Sigmoid colon (tissue), 4 donors: ENCODE data around the gene KLK10.

Source experiments
- CTCF ChIP-seq, 4 experiments: fragments of 450-650 bp in 3 of 4; fragments of 200-600 bp in 1 of 4; IDR thresholded peaks; one replicate each; pipeline ENCODE4 v1.5.1; 2016 to 2019; ENCODE audit warnings: antibody characterized with exemption in 4 of 4, mild to moderate bottlenecking in 3 of 4, moderate library complexity in 2 of 4
- EP300 ChIP-seq, 4 donors: sonication (generic); formaldehyde crosslinking; IDR thresholded peaks; one replicate each; pipeline ENCODE4 v1.6.1; 2017; ENCODE audit warnings: antibody characterized with exemption in 4 of 4
- POLR2AphosphoS5 ChIP-seq, 4 donors: sonication (generic); formaldehyde crosslinking; IDR thresholded peaks; one replicate each; pipeline ENCODE4 v1.6.1; 2017; ENCODE audit warnings: antibody characterized with exemption in 4 of 4

- TF ChIP-seq CTCF (IDR thresholded peaks at IDR 0.05): no peak
- no peak for TF ChIP-seq EP300 (IDR thresholded peaks at IDR 0.05)
- TF ChIP-seq POLR2AphosphoS5 (IDR thresholded peaks at IDR 0.05): no peak
Measured at GRCh38 chr19:50998686-50999085, 20.8 kb downstream of the KLK10 start.
